Natural killer cell (primary cell): ENCODE measurements around the gene CLUH. TPM values are rescaled to one million over a fixed set of nuclear protein-coding genes. Genes with fewer than 3 reads are reported as not detected.
A peak's percentile ranks its signal among the peaks of the same experiment; 100 is the strongest.

Source experiments
- ATAC-seq, 3 donors: fragments of 150-1000 bp in 2 of 3; fragments of 200-7000 bp in 1 of 3; cut with Tn5 transposase; 1 replicate in 1 of 3; 2 replicates in 2 of 3; pipeline ENCODE4 v1.10.0; 2021; ENCODE audit warnings: mild to moderate bottlenecking in 2 of 3, moderate library complexity in 2 of 3
- DNase-seq, 2 donors: peaks; one replicate each; pipeline versions ENCODE4 v3.0.0 to v3.0.0-alpha.2; 2013 to 2021; ENCODE audit warnings: mixed read lengths in 1 of 2
- H3K27ac ChIP-seq: one replicate; pipeline ENCODE4 v1.5.1; 2013; ENCODE audit warnings: mild to moderate bottlenecking, low read length
- H3K27me3 ChIP-seq: one replicate; pipeline ENCODE4 v1.6.1; 2013; ENCODE audit warnings: low read length; ENCODE audit not compliant: control insufficient read depth, insufficient read depth
- H3K36me3 ChIP-seq: one replicate; pipeline ENCODE4 v1.6.1; 2013; ENCODE audit warnings: low read length; ENCODE audit not compliant: control insufficient read depth, insufficient read depth
- H3K4me1 ChIP-seq: one replicate; pipeline ENCODE4 v1.6.1; 2013; ENCODE audit warnings: low read length; ENCODE audit not compliant: control insufficient read depth, insufficient read depth
- H3K4me3 ChIP-seq: one replicate; pipeline ENCODE4 v1.5.1; 2013; ENCODE audit warnings: low read length
- H3K9me3 ChIP-seq: one replicate; pipeline ENCODE4 v1.6.1; 2013; ENCODE audit warnings: low read length; ENCODE audit not compliant: control insufficient read depth, insufficient read depth
- H3K27ac Mint-ChIP-seq, 2 donors: one replicate each; pipeline ENCODE4 v1.8.0; 2022; ENCODE audit warnings: mild to moderate bottlenecking in 2 of 2, mixed read lengths in 2 of 2, moderate library complexity in 1 of 2
- H3K27me3 Mint-ChIP-seq, 2 donors: one replicate each; pipeline ENCODE4 v1.8.0; 2022; ENCODE audit warnings: low read depth in 2 of 2, mixed read lengths in 2 of 2
- H3K36me3 Mint-ChIP-seq: one replicate; pipeline ENCODE4 v1.8.0; 2022; ENCODE audit warnings: mixed read lengths
- H3K4me1 Mint-ChIP-seq, 2 donors: one replicate each; pipeline ENCODE4 v1.8.0; 2022; ENCODE audit warnings: mixed read lengths in 2 of 2
- H3K4me3 Mint-ChIP-seq: one replicate; pipeline ENCODE4 v1.8.0; 2022; ENCODE audit warnings: mild to moderate bottlenecking, moderate library complexity, mixed read lengths
- H3K9me3 Mint-ChIP-seq, 2 donors: one replicate each; pipeline ENCODE4 v1.8.0; 2022; ENCODE audit warnings: mixed read lengths in 2 of 2
- WGBS: methylation state at CpG from one replicate; pipeline ENCODE4 v1.1.7; 2013; ENCODE audit warnings: missing lambda C conversion rate; ENCODE audit not compliant: insufficient coverage; 5-methylcytosine and 5-hydroxymethylcytosine counted together
- intact Hi-C: fragments of 100-400 bp; cut with micrococcal nuclease; formaldehyde crosslinking; loops from one replicate; pipeline ENCODE4 v1.14.2; 2022
- total RNA-seq, 4 donors: library from RNA; stranded (reverse); fragments of 120-200 nt in 1 of 4; gene quantifications; one replicate each; pipeline versions ENCODE4 v1.2.3 to v1.2.4, GENCODE V29; 2013 to 2022
- TF ChIP-seq, protein P1 (sequence below): fragments of 200-600 bp; IDR thresholded peaks from one replicate; pipeline ENCODE4 v1.8.0; 2022; ENCODE audit warnings: antibody characterized with exemption

Gene CLUH
- total RNA-seq, 3 donors from 2014 or later (not counting 1 experiment from before 2014, with no cell fraction given), result 34.6 to 43.5 (median 42.1) TPM

DNA sequence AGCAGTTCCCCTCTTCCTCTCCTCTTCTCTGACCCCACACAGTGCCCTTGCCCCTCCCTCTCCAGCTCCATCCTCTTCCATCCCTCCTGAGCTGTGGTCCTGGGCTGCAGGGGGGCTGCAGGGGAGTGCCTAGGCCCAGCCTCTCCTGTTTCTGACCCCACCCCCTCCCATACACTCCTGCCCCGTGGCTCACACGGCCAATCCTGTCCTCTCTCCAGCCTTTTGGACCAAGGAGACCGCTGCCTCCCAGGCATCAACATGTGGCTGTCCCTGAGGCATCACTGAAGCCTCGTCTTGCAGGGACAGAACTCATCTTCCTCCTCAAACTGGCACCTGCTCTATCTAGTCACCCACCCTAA, 6.7 kb downstream of the CLUH start:
- WGBS, result 87% methylated on average over 4 of the region's 4 CpGs
- no peak overlapping the region for H3K27ac ChIP-seq
- peaks cover 58% of the 10 kb centered on the region for H3K4me1 ChIP-seq
- no peak overlapping the region for H3K4me3 ChIP-seq
- DNase-seq, result no peak
- ATAC-seq, result no peak
- intact Hi-C loops, result no loop called here
- TF ChIP-seq, protein P1, sequence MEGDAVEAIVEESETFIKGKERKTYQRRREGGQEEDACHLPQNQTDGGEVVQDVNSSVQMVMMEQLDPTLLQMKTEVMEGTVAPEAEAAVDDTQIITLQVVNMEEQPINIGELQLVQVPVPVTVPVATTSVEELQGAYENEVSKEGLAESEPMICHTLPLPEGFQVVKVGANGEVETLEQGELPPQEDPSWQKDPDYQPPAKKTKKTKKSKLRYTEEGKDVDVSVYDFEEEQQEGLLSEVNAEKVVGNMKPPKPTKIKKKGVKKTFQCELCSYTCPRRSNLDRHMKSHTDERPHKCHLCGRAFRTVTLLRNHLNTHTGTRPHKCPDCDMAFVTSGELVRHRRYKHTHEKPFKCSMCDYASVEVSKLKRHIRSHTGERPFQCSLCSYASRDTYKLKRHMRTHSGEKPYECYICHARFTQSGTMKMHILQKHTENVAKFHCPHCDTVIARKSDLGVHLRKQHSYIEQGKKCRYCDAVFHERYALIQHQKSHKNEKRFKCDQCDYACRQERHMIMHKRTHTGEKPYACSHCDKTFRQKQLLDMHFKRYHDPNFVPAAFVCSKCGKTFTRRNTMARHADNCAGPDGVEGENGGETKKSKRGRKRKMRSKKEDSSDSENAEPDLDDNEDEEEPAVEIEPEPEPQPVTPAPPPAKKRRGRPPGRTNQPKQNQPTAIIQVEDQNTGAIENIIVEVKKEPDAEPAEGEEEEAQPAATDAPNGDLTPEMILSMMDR, result no peak
- peaks cover 24% of the 10 kb centered on the region for H3K36me3 ChIP-seq
- H3K4me3 Mint-ChIP-seq, result no peak overlapping the region
- H3K27me3 Mint-ChIP-seq, result no peaks in the 10 kb centered on the region
- no peaks in the 10 kb centered on the region for H3K9me3 Mint-ChIP-seq
- H3K9me3 ChIP-seq, result no peaks in the 10 kb centered on the region
- H3K36me3 Mint-ChIP-seq, result no peaks in the 10 kb centered on the region
- peak overlapping the region in 1 of 2 donors; percentile 64 for H3K27ac Mint-ChIP-seq
- peaks cover 15 to 34% of the 10 kb centered on the region in 2 donors for H3K4me1 Mint-ChIP-seq
- no peaks in the 10 kb centered on the region for H3K27me3 ChIP-seq

DNA sequence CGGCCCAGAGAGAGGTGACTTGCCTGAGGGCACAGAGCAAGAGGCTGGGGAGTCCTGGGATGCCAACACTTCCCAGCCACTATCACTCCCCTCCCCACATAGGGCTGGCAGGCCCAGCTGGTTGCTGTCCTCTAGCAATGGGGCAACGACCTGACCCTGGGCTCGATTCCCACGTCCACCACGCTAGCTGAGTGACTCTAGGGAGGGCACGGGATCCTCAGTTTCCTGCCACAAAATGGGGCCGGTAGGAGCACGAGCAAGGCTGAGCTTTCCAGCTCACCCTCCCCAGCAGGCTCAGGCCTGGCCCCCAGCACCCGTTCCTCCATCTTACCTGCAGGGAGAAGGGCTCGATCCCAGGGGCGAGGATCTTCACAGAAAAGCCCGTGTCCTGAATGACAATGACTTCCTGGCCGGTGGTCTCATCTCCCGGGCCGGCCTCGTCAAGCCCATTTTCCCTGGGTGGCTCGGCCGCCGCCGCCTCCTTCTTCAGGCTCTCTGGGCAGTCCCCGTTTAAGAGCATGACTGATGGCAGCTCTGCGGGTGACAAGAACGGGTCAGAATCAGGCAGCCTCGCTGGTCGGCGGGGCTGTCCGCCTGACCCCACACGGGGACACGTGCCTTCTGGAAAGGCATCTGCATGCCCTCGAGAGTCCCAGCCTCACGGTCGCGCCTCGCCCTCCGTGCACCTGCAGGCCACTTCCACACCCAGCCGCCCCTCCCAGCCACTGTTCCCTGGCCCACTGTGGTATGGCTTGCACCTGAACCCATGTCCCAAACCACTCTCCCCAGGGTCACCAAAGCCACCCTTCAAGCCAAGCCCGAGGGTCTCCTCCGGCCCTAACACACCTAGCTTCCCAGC, 7.3 kb downstream of the CLUH start:
- no peak overlapping the region for H3K4me3 Mint-ChIP-seq
- no peaks in the 10 kb centered on the region for H3K27me3 Mint-ChIP-seq
- Histone ChIP-seq H3K27me3 (no peaks in the 10 kb centered on the region), H3K27ac (no peak overlapping the region), H3K9me3 (no peaks in the 10 kb centered on the region), H3K4me3 (no peak overlapping the region), H3K36me3 (peaks cover 26% of the 10 kb centered on the region), H3K4me1 (peaks cover 52% of the 10 kb centered on the region)
- intact Hi-C loops, result no loop called here
- peaks cover 9 to 28% of the 10 kb centered on the region in 2 donors for H3K4me1 Mint-ChIP-seq
- no peak for ATAC-seq
- no peaks in the 10 kb centered on the region for H3K9me3 Mint-ChIP-seq
- H3K36me3 Mint-ChIP-seq, result no peaks in the 10 kb centered on the region
- H3K27ac Mint-ChIP-seq, result no peak overlapping the region
- WGBS, result 95% methylated on average over 38 of the region's 38 CpGs
- DNase-seq, result no peak
- TF ChIP-seq, protein P1, result no peak

DNA sequence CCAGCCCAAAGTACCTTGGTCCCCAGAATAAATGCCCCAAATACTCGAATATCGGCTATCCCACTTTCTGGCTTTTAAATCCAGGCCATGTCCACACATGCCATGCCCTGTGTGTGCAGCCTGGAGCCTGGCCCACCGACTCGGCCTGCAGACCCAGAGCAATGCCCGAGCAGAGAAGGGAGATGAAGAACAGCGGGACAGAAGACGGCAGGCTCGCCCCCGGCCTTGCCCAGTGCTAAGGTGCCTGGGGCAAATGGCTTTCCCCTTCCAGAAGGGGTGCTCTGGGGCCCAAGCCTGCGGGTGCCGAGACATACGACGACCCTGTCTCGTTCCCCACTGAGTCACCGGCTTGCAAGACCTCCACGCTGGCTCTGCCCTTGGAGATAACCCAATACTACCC, 8.0 kb downstream of the CLUH start:
- no peak overlapping the region for H3K4me3 ChIP-seq
- peaks cover 30% of the 10 kb centered on the region for H3K36me3 ChIP-seq
- H3K27me3 ChIP-seq, result no peaks in the 10 kb centered on the region
- TF ChIP-seq, protein P1, result no peak
- intact Hi-C loops, result no loop called here
- no peak for DNase-seq
- H3K9me3 Mint-ChIP-seq, result no peaks in the 10 kb centered on the region
- no peaks in the 10 kb centered on the region for H3K9me3 ChIP-seq
- no peak overlapping the region for H3K27ac Mint-ChIP-seq
- no peaks in the 10 kb centered on the region for H3K27me3 Mint-ChIP-seq
- 98% methylated on average over 16 of the region's 16 CpGs for WGBS
- H3K4me1 Mint-ChIP-seq, result peaks cover 6 to 21% of the 10 kb centered on the region in 2 donors
- peaks cover 46% of the 10 kb centered on the region for H3K4me1 ChIP-seq
- H3K27ac ChIP-seq, result no peak overlapping the region
- no peak for ATAC-seq
- no peak overlapping the region for H3K4me3 Mint-ChIP-seq
- no peaks in the 10 kb centered on the region for H3K36me3 Mint-ChIP-seq
